HepG2 (cell line): Measurements from ENCODE around the gene SERPINE2. TPM values are rescaled to one million over a fixed set of nuclear protein-coding genes. Genes with fewer than 3 reads are reported as not detected.
A peak's percentile ranks its signal among the peaks of the same experiment; 100 is the strongest.

Experiments used
- BORCS8-MEF2B ChIP-seq: sonication (generic); formaldehyde crosslinking; IDR thresholded peaks from 2 replicates; pipeline ENCODE4 v1.8.0; 2022; ENCODE audit warnings: mild to moderate bottlenecking, missing genetic modification reagents
- GTF2F1 ChIP-seq: fragments of 150-350 bp; IDR thresholded peaks from 2 replicates; pipeline ENCODE4 v1.6.1; 2014; ENCODE audit warnings: low read length
- HOXA7 ChIP-seq: sonication (generic); formaldehyde crosslinking; IDR thresholded peaks from 2 replicates; pipeline ENCODE4 v1.8.1; 2022; ENCODE audit warnings: mild to moderate bottlenecking, missing genetic modification reagents, moderate library complexity
- IKZF4 ChIP-seq: sonication (generic); formaldehyde crosslinking; IDR thresholded peaks from 2 replicates; pipeline ENCODE4 v1.5.1; 2020; ENCODE audit warnings: borderline replicate concordance, mild to moderate bottlenecking, low read depth, missing genetic modification reagents; ENCODE audit errors: not compliant biosample characterization
- SUZ12 ChIP-seq: fragments of 150-350 bp; IDR thresholded peaks from 2 replicates; pipeline ENCODE4 v1.6.1; 2014; ENCODE audit warnings: low read depth, low read length
- ZMYM3 ChIP-seq: sonication (generic); formaldehyde crosslinking; IDR thresholded peaks from 2 replicates; pipeline ENCODE4 v1.5.1; 2020; ENCODE audit warnings: mild to moderate bottlenecking, missing genetic modification reagents
- ZNF160 ChIP-seq: sonication (generic); formaldehyde crosslinking; IDR thresholded peaks from 2 replicates; pipeline ENCODE4 v1.8.0; 2022; ENCODE audit warnings: mild to moderate bottlenecking, inconsistent platforms, missing genetic modification reagents
- ZNF543 ChIP-seq: sonication (generic); formaldehyde crosslinking; IDR thresholded peaks from 2 replicates; pipeline ENCODE4 v1.4.0; 2020; ENCODE audit warnings: mild to moderate bottlenecking, missing genetic modification reagents
- ZSCAN9 ChIP-seq: IDR thresholded peaks from 2 replicates; pipeline ENCODE4 v1.6.1; 2016; ENCODE audit warnings: borderline replicate concordance
- polyA plus RNA-seq, 8 experiments: library from polyadenylated mRNA; depleted of rRNA in 3 of 8; stranded (reverse) in 7 of 8; unstranded in 1 of 8; fragments of >200 nt; fragmentation: Illumina TruSeq in 4 of 8; extraction: Trizol in 4 of 8; gene quantifications; 2 replicates each; pipeline versions ENCODE4 v1.2.1 to v1.2.3, GENCODE V29; 2011 to 2016; ENCODE audit warnings: low read depth in 4 of 8, missing spikeins in 1 of 8, mixed read lengths in 1 of 8; ENCODE audit not compliant: insufficient read depth in 1 of 8
- total RNA-seq, 5 experiments: library from RNA; depleted of rRNA; stranded (reverse); fragments of >200 nt; fragmentation: Illumina TruSeq; extraction: Trizol; gene quantifications; 2 replicates each; pipeline ENCODE4 v1.2.3, GENCODE V29; 2016; ENCODE audit warnings: low read depth in 1 of 5
- TF ChIP-seq, protein P1 (sequence below), 2 experiments: fragments of 450-650 bp in 1 of 2; sonication (generic) in 1 of 2; formaldehyde crosslinking in 1 of 2; IDR thresholded peaks; 2 replicates each; pipeline versions ENCODE4 v1.6.1 to v1.8.0; 2016 to 2022; ENCODE audit warnings: antibody characterized with exemption in 1 of 2, mild to moderate bottlenecking in 1 of 2, missing genetic modification reagents in 1 of 2
- TF ChIP-seq, protein P2 (sequence below): IDR thresholded peaks from 2 replicates; pipeline ENCODE4 v1.6.1; 2016; ENCODE audit warnings: low read depth
- TF ChIP-seq, protein P3 (sequence below): conservative IDR thresholded peaks from 2 replicates; pipeline ENCODE4 v1.6.1; 2018; ENCODE audit warnings: missing genetic modification reagents
- TF ChIP-seq, protein P4 (sequence below): sonication (generic); formaldehyde crosslinking; IDR thresholded peaks from 2 replicates; pipeline ENCODE4 v1.4.0; 2020; ENCODE audit warnings: missing genetic modification reagents, mild to moderate bottlenecking, borderline replicate concordance

The SERPINE2 gene
- total and polyA plus RNA-seq, 2 of the 13 experiments (the other 11 are each of a cell fraction or from before 2014, with no cell fraction given), result 7.9 to 18.1 TPM

DNA sequence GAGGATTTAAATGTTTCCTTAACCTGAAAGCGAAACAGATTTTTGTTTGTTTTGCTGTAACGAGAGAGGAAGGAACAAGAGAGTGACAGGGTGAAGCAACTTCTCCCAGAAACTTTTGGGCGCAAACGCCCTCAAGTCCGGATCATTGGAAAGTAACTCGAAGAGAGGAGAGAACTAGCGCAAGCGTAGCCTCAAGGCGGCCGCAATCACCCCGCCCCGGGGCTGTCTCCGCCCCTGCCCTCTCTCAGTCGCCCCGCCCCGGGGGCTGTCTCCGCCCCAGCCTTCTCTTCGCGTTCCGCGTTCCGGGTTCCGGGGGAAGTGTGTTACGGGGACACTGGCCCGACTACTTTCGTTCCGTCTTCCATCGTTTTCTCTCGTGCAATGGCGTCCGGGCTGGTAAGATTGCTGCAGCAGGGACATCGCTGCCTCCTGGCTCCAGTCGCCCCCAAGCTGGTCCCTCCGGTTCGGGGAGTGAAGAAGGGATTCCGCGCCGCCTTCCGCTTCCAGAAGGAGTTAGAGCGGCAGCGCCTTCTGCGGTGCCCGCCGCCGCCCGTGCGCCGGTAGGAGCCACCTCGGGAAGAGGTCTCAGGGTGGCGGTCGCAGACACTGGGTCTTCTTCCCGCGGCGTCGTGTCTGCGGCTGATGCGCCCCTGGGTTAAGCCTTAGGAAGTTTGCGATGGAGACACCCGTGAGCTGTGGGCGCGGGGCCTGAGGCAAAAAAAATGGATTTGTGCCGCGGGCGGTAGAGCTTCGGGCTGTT is 81.8 kb downstream of the SERPINE2 start, which contains the start of gene MRPL44 (continued):
- TF ChIP-seq, protein P1, sequence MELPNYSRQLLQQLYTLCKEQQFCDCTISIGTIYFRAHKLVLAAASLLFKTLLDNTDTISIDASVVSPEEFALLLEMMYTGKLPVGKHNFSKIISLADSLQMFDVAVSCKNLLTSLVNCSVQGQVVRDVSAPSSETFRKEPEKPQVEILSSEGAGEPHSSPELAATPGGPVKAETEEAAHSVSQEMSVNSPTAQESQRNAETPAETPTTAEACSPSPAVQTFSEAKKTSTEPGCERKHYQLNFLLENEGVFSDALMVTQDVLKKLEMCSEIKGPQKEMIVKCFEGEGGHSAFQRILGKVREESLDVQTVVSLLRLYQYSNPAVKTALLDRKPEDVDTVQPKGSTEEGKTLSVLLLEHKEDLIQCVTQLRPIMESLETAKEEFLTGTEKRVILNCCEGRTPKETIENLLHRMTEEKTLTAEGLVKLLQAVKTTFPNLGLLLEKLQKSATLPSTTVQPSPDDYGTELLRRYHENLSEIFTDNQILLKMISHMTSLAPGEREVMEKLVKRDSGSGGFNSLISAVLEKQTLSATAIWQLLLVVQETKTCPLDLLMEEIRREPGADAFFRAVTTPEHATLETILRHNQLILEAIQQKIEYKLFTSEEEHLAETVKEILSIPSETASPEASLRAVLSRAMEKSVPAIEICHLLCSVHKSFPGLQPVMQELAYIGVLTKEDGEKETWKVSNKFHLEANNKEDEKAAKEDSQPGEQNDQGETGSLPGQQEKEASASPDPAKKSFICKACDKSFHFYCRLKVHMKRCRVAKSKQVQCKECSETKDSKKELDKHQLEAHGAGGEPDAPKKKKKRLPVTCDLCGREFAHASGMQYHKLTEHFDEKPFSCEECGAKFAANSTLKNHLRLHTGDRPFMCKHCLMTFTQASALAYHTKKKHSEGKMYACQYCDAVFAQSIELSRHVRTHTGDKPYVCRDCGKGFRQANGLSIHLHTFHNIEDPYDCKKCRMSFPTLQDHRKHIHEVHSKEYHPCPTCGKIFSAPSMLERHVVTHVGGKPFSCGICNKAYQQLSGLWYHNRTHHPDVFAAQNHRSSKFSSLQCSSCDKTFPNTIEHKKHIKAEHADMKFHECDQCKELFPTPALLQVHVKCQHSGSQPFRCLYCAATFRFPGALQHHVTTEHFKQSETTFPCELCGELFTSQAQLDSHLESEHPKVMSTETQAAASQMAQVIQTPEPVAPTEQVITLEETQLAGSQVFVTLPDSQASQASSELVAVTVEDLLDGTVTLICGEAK (IDR thresholded peaks at IDR 0.05), result peak; percentile 97
- TF ChIP-seq, protein P1 (CRISPR knock-in tag; IDR thresholded peaks at IDR 0.05), result peak; percentile 96
- TF ChIP-seq, protein P2, sequence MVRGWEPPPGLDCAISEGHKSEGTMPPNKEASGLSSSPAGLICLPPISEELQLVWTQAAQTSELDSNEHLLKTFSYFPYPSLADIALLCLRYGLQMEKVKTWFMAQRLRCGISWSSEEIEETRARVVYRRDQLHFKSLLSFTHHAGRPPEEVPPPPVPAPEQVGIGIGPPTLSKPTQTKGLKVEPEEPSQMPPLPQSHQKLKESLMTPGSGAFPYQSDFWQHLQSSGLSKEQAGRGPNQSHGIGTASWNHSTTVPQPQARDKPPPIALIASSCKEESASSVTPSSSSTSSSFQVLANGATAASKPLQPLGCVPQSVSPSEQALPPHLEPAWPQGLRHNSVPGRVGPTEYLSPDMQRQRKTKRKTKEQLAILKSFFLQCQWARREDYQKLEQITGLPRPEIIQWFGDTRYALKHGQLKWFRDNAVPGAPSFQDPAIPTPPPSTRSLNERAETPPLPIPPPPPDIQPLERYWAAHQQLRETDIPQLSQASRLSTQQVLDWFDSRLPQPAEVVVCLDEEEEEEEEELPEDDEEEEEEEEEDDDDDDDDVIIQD (CRISPR knock-in tag), result peak; percentile 98
- TF ChIP-seq GTF2F1, result peak; percentile 75; the same call in 1 of the 2 replicates
- no peak for TF ChIP-seq HOXA7 (CRISPR knock-in tag)
- TF ChIP-seq ZSCAN9 (CRISPR knock-in tag), result peak; percentile 99
- no peak for TF ChIP-seq SUZ12
- TF ChIP-seq, protein P3, sequence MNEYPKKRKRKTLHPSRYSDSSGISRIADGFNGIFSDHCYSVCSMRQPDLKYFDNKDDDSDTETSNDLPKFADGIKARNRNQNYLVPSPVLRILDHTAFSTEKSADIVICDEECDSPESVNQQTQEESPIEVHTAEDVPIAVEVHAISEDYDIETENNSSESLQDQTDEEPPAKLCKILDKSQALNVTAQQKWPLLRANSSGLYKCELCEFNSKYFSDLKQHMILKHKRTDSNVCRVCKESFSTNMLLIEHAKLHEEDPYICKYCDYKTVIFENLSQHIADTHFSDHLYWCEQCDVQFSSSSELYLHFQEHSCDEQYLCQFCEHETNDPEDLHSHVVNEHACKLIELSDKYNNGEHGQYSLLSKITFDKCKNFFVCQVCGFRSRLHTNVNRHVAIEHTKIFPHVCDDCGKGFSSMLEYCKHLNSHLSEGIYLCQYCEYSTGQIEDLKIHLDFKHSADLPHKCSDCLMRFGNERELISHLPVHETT (CRISPR knock-in tag), result peak; percentile 97
- TF ChIP-seq BORCS8-MEF2B, result peak; percentile 97
- TF ChIP-seq ZNF543 (CRISPR knock-in tag), result peak; percentile 98
- TF ChIP-seq, protein P4, sequence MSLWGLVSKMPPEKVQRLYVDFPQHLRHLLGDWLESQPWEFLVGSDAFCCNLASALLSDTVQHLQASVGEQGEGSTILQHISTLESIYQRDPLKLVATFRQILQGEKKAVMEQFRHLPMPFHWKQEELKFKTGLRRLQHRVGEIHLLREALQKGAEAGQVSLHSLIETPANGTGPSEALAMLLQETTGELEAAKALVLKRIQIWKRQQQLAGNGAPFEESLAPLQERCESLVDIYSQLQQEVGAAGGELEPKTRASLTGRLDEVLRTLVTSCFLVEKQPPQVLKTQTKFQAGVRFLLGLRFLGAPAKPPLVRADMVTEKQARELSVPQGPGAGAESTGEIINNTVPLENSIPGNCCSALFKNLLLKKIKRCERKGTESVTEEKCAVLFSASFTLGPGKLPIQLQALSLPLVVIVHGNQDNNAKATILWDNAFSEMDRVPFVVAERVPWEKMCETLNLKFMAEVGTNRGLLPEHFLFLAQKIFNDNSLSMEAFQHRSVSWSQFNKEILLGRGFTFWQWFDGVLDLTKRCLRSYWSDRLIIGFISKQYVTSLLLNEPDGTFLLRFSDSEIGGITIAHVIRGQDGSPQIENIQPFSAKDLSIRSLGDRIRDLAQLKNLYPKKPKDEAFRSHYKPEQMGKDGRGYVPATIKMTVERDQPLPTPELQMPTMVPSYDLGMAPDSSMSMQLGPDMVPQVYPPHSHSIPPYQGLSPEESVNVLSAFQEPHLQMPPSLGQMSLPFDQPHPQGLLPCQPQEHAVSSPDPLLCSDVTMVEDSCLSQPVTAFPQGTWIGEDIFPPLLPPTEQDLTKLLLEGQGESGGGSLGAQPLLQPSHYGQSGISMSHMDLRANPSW (CRISPR knock-in tag), result peak; percentile 98; the same call in 1 of the 2 replicates
- TF ChIP-seq ZMYM3, result peak; percentile 89
- peak; percentile 81 for TF ChIP-seq IKZF4 (CRISPR knock-in tag)
- peak; percentile 91; the same call in 1 of the 2 replicates for TF ChIP-seq ZNF160
